HCT116 (cell line): ENCODE measurements around the gene B4GALNT3.

Experiments
- CTCF ChIP-seq, 3 experiments: fragments of 200-600 bp in 1 of 3; sonication (generic) in 1 of 3; IDR thresholded peaks in 2 of 3; conservative IDR thresholded peaks in 1 of 3; 2 replicates each; pipeline ENCODE4 v1.5.1; 2012 to 2017; ENCODE audit warnings: low read depth in 2 of 3, low read length in 2 of 3, antibody characterized with exemption in 1 of 3, borderline replicate concordance in 1 of 3, control low read depth in 1 of 3, mild to moderate bottlenecking in 1 of 3, mixed read lengths in 1 of 3, mixed run types in 1 of 3, moderate library complexity in 1 of 3; ENCODE audit not compliant: insufficient read depth in 1 of 3
- EZH2 ChIP-seq: fragments of 200-600 bp; sonication (generic); IDR thresholded peaks from 2 replicates; pipeline ENCODE4 v1.6.1; 2017; ENCODE audit warnings: antibody characterized with exemption, mixed run types
- JUND ChIP-seq: IDR thresholded peaks from 2 replicates; pipeline ENCODE4 v1.6.1; 2012

GRCh38 chr12:545835-546234 is 86.1 kb downstream of the B4GALNT3 start:
- TF ChIP-seq JUND (no peak), EZH2 (no peak), CTCF (IDR thresholded peaks at IDR 0.05 in 2 of 3, conservative IDR thresholded peaks at IDR 0.05 in 1 of 3; ENCODE audit: borderline replicate concordance in 1 of 3, insufficient read depth in 1 of 3, low read depth in 2 of 3, low read length in 2 of 3) (no peak)
